A673 (cell line): Measurements from ENCODE around the gene WDR12.
"Not testable (repeated sequence)": the region's sequence is repeated elsewhere in the genome, so short reads cannot be mapped to it uniquely, and the experiment has no call there.

Experiments
- CTCF ChIP-seq: fragments of 300-800, 200-600 bp; sonication (generic); conservative IDR thresholded peaks from 2 replicates; pipeline ENCODE4 v1.5.1; 2017; ENCODE audit warnings: low read depth, mild to moderate bottlenecking, antibody characterized with exemption, low read length, moderate library complexity, mixed read lengths
- EZH2 ChIP-seq: fragments of 200-600 bp; sonication (generic); IDR thresholded peaks from 2 replicates; pipeline ENCODE4 v1.6.1; 2017; ENCODE audit warnings: borderline replicate concordance, low read depth, mild to moderate bottlenecking, mixed read lengths, antibody characterized with exemption, low read length; ENCODE audit not compliant: poor library complexity, severe bottlenecking

GRCh38 chr2:202910250-202910649, 1.2 kb downstream of the WDR12 start:
- not testable (repeated sequence) for TF ChIP-seq CTCF, EZH2
